ENCODE results near the gene GFRA1. TPM values are rescaled to one million over a fixed set of nuclear protein-coding genes. Genes with fewer than 3 reads are reported as not detected.

GFRA1 gene
- polyA plus RNA-seq, 1 donor (not counting 4 experiments of a cell fraction or from before 2014, with no cell fraction given): not detected

- DNase-seq (ENCODE audit: low read depth, low spot score): no peak
- no peak overlapping the region for H3K9ac ChIP-seq (ENCODE audit: control insufficient read depth, extremely low read depth, insufficient read depth, low read length)
- no peak for TF ChIP-seq EZH2 (IDR thresholded peaks at IDR 0.05; ENCODE audit: low read length)
- TF ChIP-seq, protein P1, sequence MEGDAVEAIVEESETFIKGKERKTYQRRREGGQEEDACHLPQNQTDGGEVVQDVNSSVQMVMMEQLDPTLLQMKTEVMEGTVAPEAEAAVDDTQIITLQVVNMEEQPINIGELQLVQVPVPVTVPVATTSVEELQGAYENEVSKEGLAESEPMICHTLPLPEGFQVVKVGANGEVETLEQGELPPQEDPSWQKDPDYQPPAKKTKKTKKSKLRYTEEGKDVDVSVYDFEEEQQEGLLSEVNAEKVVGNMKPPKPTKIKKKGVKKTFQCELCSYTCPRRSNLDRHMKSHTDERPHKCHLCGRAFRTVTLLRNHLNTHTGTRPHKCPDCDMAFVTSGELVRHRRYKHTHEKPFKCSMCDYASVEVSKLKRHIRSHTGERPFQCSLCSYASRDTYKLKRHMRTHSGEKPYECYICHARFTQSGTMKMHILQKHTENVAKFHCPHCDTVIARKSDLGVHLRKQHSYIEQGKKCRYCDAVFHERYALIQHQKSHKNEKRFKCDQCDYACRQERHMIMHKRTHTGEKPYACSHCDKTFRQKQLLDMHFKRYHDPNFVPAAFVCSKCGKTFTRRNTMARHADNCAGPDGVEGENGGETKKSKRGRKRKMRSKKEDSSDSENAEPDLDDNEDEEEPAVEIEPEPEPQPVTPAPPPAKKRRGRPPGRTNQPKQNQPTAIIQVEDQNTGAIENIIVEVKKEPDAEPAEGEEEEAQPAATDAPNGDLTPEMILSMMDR (optimal IDR thresholded peaks at IDR 0.05 in 1 of 3, IDR thresholded peaks at IDR 0.05 in 1 of 3, conservative IDR thresholded peaks at IDR 0.05 in 1 of 3; ENCODE audit: extremely low read depth in 1 of 3, insufficient read depth in 2 of 3, low read length in 3 of 3): no peak
- no peaks in the 10 kb centered on the region for H4K20me1 ChIP-seq (ENCODE audit: control insufficient read depth, extremely low read depth, insufficient read depth, low read length)
- H3K9me1 ChIP-seq (ENCODE audit: control insufficient read depth, extremely low read depth, insufficient read depth, low read length): no peaks in the 10 kb centered on the region
- H3K4me3 ChIP-seq (ENCODE audit: control insufficient read depth in 2 of 3, extremely low read depth in 1 of 3, insufficient read depth in 2 of 3, low read depth in 1 of 3, low read length in 3 of 3): no peak overlapping the region
- no peaks in the 10 kb centered on the region for H3K36me3 ChIP-seq (ENCODE audit: control insufficient read depth in 2 of 2, extremely low read depth in 1 of 2, insufficient read depth in 2 of 2, low read length in 2 of 2)
- dilution Hi-C loops (cut with MboI; ENCODE audit: extremely low pct_ligation_motif_present, low sequenced_read_pairs): no loop called here
- H2AFZ ChIP-seq (ENCODE audit: control insufficient read depth, low read length): no peak overlapping the region
- H3K4me2 ChIP-seq (ENCODE audit: control insufficient read depth, extremely low read depth, insufficient read depth, low read depth, low read length): no peak overlapping the region
- no peaks in the 10 kb centered on the region for H3K27me3 ChIP-seq (ENCODE audit: control insufficient read depth, extremely low read depth, insufficient read depth, low read length)
- no peak for FAIRE-seq
- H3K27ac ChIP-seq (ENCODE audit: control insufficient read depth, insufficient read depth, low read length): no peak overlapping the region
- H3K4me1 ChIP-seq (ENCODE audit: control insufficient read depth, extremely low read depth, insufficient read depth, low read length): peaks cover 3% of the 10 kb centered on the region
- H3K79me2 ChIP-seq (ENCODE audit: control insufficient read depth, insufficient read depth, low read length): no peaks in the 10 kb centered on the region
- no peaks in the 10 kb centered on the region for H3K9me3 ChIP-seq (ENCODE audit: control insufficient read depth, low read depth, low read length)
Observed at GRCh38 chr10:116110736-116111135, 162.3 kb downstream of the GFRA1 start.

DNA sequence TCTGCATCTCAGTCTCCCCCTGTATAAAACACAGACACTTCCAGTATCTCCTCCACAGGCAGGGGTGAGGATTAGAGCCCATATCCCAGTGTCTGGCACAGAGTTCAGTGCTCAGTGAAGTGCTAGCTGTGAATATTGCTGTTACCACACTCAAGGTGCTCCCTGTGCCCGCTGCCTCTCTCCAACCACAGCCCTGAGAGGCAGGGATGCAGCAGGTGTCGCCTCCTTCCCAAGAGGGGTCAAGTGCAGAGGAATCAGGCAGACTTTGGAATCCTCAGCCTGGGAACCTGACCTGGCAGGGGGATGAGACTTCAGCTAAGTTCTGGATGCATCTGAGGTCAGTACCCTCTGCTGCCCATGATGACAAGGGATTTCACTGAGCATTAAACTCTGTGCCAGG lies 163.1 kb downstream of the GFRA1 start:
- no peaks in the 10 kb centered on the region for H3K9me1 ChIP-seq (ENCODE audit: control insufficient read depth, extremely low read depth, insufficient read depth, low read length)
- no peak for TF ChIP-seq EZH2 (IDR thresholded peaks at IDR 0.05; ENCODE audit: low read length)
- TF ChIP-seq, protein P1 (optimal IDR thresholded peaks at IDR 0.05 in 1 of 3, IDR thresholded peaks at IDR 0.05 in 1 of 3, conservative IDR thresholded peaks at IDR 0.05 in 1 of 3; ENCODE audit: extremely low read depth in 1 of 3, insufficient read depth in 2 of 3, low read length in 3 of 3): no peak
- no peak for FAIRE-seq
- peaks cover 3% of the 10 kb centered on the region for H3K4me1 ChIP-seq (ENCODE audit: control insufficient read depth, extremely low read depth, insufficient read depth, low read length)
- H3K4me2 ChIP-seq (ENCODE audit: control insufficient read depth, extremely low read depth, insufficient read depth, low read depth, low read length): no peak overlapping the region
- no peaks in the 10 kb centered on the region for H3K27me3 ChIP-seq (ENCODE audit: control insufficient read depth, extremely low read depth, insufficient read depth, low read length)
- no peaks in the 10 kb centered on the region for H4K20me1 ChIP-seq (ENCODE audit: control insufficient read depth, extremely low read depth, insufficient read depth, low read length)
- no peaks in the 10 kb centered on the region for H3K79me2 ChIP-seq (ENCODE audit: control insufficient read depth, insufficient read depth, low read length)
- H3K4me3 ChIP-seq (ENCODE audit: control insufficient read depth in 2 of 3, extremely low read depth in 1 of 3, insufficient read depth in 2 of 3, low read depth in 1 of 3, low read length in 3 of 3): no peak overlapping the region
- DNase-seq (ENCODE audit: low read depth, low spot score): no peak
- dilution Hi-C loops (cut with MboI; ENCODE audit: extremely low pct_ligation_motif_present, low sequenced_read_pairs): no loop called here
- no peaks in the 10 kb centered on the region for H3K36me3 ChIP-seq (ENCODE audit: control insufficient read depth in 2 of 2, extremely low read depth in 1 of 2, insufficient read depth in 2 of 2, low read length in 2 of 2)
- no peak overlapping the region for H2AFZ ChIP-seq (ENCODE audit: control insufficient read depth, low read length)
- H3K9me3 ChIP-seq (ENCODE audit: control insufficient read depth, low read depth, low read length): no peaks in the 10 kb centered on the region
- H3K9ac ChIP-seq (ENCODE audit: control insufficient read depth, extremely low read depth, insufficient read depth, low read length): no peak overlapping the region
- no peak overlapping the region for H3K27ac ChIP-seq (ENCODE audit: control insufficient read depth, insufficient read depth, low read length)
